HUES6 (cell line): ENCODE measurements around the gene ITGA5.

Source experiments
- H3K27ac ChIP-seq: 2 replicates; pipeline ENCODE4 v1.7.0; 2013; ENCODE audit warnings: low read depth, mild to moderate bottlenecking, low read length, inconsistent platforms
- H3K27me3 ChIP-seq: 2 replicates; pipeline ENCODE4 v1.6.1; 2013; ENCODE audit warnings: low read length; ENCODE audit not compliant: control insufficient read depth, insufficient read depth
- H3K36me3 ChIP-seq: 2 replicates; pipeline ENCODE4 v1.6.1; 2013; ENCODE audit warnings: low read length; ENCODE audit not compliant: control insufficient read depth, insufficient read depth
- H3K4me1 ChIP-seq: 2 replicates; pipeline ENCODE4 v1.6.1; 2013; ENCODE audit warnings: low read length; ENCODE audit not compliant: control insufficient read depth, insufficient read depth
- H3K4me3 ChIP-seq: 2 replicates; pipeline ENCODE4 v1.5.1; 2013; ENCODE audit warnings: low read depth, low read length
- H3K9ac ChIP-seq: one replicate; pipeline ENCODE4 v1.6.1; 2013; ENCODE audit warnings: mild to moderate bottlenecking, low read length
- H3K9me3 ChIP-seq: 2 replicates; pipeline ENCODE4 v1.6.1; 2013; ENCODE audit warnings: low read depth, low read length; ENCODE audit not compliant: control insufficient read depth, insufficient read depth

ITGA5 gene

DNA sequence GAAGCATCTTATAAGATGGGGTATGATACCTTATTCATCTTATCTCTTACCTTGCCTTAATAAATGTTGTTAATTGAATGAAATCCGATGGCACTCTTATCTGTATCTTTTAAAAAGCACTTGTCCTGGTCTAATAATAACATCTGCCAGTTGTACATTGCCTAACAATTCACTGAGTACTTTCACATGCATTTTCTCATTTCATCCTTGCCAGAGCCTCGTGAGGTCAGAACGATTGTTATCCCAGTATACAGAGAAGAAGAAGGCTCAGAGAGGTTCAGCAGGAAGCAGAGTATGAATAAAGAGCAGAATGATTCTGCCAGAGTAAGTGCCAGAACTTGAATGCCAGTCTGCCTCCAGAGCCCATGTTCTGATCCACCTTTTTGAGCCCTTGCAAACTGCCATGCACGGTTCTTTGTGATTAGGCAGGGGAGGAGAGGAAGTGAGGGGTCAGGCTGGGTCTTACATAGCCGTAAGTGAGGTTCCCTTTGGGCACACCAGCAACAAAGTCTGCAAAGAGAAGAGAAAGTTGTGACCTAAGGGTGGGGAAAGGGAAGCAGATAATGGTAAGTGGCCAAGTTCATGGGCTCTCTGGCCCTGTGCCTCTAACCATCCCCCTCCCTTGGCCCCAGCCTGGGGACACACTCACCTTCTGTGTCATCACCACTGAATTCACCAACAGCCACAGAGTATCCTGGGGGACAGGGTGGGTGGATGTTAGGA lies 11.7 kb downstream of the ITGA5 start:
- Histone ChIP-seq H3K27ac (no peak overlapping the region), H3K9me3 (no peaks in the 10 kb centered on the region), H3K36me3 (peaks cover 69% of the 10 kb centered on the region)

GRCh38 chr12:54405573-54405972 lies 13.5 kb downstream of the ITGA5 start:
- Histone ChIP-seq H3K9ac (no peak overlapping the region), H3K36me3 (peaks cover 80% of the 10 kb centered on the region), H3K4me3 (no peak overlapping the region), H3K27ac (no peak overlapping the region), H3K27me3 (no peaks in the 10 kb centered on the region), H3K9me3 (no peaks in the 10 kb centered on the region), H3K4me1 (peaks cover 4% of the 10 kb centered on the region; the same call in 1 of the 2 replicates)

More for the DNA sequence above, 11.7 kb downstream of the ITGA5 start:
- H3K4me3 ChIP-seq = no peak overlapping the region
- peaks cover 14% of the 10 kb centered on the region; the same call in 1 of the 2 replicates for H3K4me1 ChIP-seq
- H3K9ac ChIP-seq = no peak overlapping the region
- H3K27me3 ChIP-seq = no peaks in the 10 kb centered on the region

- no peaks in the 10 kb centered on the region for H3K27me3 ChIP-seq
- H3K9ac ChIP-seq = no peak overlapping the region
- peaks cover 82% of the 10 kb centered on the region for H3K36me3 ChIP-seq
- no peaks in the 10 kb centered on the region for H3K9me3 ChIP-seq
- H3K4me1 ChIP-seq = peaks cover 4% of the 10 kb centered on the region; the same call in 1 of the 2 replicates
- H3K27ac ChIP-seq = no peak overlapping the region
- no peak overlapping the region for H3K4me3 ChIP-seq
Observed at GRCh38 chr12:54405106-54405505, 14.0 kb downstream of the ITGA5 start.

- no peaks in the 10 kb centered on the region for H3K9me3 ChIP-seq
- peaks cover 4% of the 10 kb centered on the region; the same call in 1 of the 2 replicates for H3K4me1 ChIP-seq
- no peak overlapping the region for H3K27ac ChIP-seq
- peaks cover 81% of the 10 kb centered on the region for H3K36me3 ChIP-seq
- H3K9ac ChIP-seq = no peak overlapping the region
- no peak overlapping the region for H3K4me3 ChIP-seq
- no peaks in the 10 kb centered on the region for H3K27me3 ChIP-seq
Observed at GRCh38 chr12:54404061-54405004, 14.7 kb downstream of the ITGA5 start.

- peaks cover 4% of the 10 kb centered on the region; the same call in 1 of the 2 replicates for H3K4me1 ChIP-seq
- peaks cover 79% of the 10 kb centered on the region for H3K36me3 ChIP-seq
- no peaks in the 10 kb centered on the region for H3K27me3 ChIP-seq
- no peak overlapping the region for H3K4me3 ChIP-seq
- H3K9me3 ChIP-seq = no peaks in the 10 kb centered on the region
- H3K27ac ChIP-seq = no peak overlapping the region
- no peak overlapping the region for H3K9ac ChIP-seq
Observed at GRCh38 chr12:54401119-54401518, 17.9 kb downstream of the ITGA5 start.

DNA sequence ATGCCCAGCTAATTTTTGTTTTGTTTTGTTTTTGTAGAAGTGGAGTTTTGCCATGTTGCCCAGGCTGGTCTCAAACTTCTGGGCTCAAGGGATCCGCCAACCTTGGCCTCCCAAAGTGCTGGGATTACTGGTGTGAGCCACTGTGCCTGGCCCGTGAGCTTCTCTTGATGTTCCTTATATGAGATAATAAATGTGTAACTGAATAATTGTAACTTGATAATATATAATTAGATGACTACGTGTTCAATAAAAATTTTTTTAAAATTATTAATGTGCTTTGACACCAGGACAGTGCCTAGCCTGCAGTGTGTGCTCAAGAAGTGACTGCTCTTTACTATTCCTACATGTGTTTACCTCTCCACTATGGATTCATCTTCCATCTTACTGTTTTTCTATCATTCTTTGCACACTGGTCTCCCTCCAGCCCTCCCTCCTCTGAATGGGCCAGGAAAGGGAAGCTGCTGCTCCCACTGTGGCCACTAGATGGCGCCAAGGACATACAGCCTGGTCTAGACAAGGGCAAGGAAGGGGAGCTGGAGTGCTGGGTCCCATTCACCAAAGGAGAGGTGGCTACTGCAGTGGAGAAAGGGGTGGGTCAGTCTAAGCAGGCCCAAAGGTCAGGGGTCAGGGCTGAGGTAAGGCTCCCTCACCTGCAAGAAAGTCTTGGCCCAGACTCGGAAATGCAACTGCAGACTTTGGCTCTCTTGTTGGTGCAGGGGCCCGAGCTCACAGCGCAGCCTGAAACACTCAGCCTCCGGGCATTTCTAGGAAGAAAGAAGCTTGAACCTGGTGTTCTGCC lies 19.9 kb downstream of the ITGA5 start:
- Histone ChIP-seq H3K36me3 (peaks cover 76% of the 10 kb centered on the region), H3K9me3 (no peaks in the 10 kb centered on the region), H3K27me3 (no peaks in the 10 kb centered on the region), H3K27ac (no peak overlapping the region), H3K4me1 (no peaks in the 10 kb centered on the region), H3K9ac (no peak overlapping the region), H3K4me3 (no peak overlapping the region)

- Histone ChIP-seq H3K9me3 (no peaks in the 10 kb centered on the region), H3K27me3 (no peaks in the 10 kb centered on the region), H3K4me3 (no peak overlapping the region), H3K36me3 (peaks cover 66% of the 10 kb centered on the region), H3K27ac (no peak overlapping the region), H3K9ac (no peak overlapping the region), H3K4me1 (peaks cover 9% of the 10 kb centered on the region)
Observed at GRCh38 chr12:54398218-54398617, 20.8 kb downstream of the ITGA5 start.

DNA sequence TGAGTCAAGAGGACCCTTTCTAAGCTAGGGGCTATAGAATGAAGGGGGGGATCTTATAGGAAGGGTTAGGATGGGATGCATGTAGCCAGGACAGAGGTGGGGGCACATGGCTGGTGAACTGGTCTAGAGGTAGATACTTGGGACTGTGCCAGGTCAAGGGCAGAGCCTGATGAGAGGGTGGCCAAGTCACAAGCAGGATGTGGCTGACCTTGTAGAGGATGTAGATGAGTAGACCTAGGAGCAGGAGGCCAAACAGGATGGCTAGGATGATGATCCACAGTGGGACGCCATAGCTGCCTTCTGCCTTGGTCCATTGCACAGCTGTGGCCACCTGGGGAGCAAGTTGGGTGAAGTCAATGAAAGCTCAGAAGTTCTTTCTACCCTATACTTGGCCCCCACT lies 21.9 kb downstream of the ITGA5 start:
- no peak overlapping the region for H3K9ac ChIP-seq
- peaks cover 58% of the 10 kb centered on the region for H3K36me3 ChIP-seq
- no peak overlapping the region for H3K27ac ChIP-seq
- peaks cover 4% of the 10 kb centered on the region; the same call in 1 of the 2 replicates for H3K27me3 ChIP-seq
- no peak overlapping the region for H3K4me3 ChIP-seq
- H3K4me1 ChIP-seq = peaks cover 13% of the 10 kb centered on the region
- no peaks in the 10 kb centered on the region for H3K9me3 ChIP-seq

DNA sequence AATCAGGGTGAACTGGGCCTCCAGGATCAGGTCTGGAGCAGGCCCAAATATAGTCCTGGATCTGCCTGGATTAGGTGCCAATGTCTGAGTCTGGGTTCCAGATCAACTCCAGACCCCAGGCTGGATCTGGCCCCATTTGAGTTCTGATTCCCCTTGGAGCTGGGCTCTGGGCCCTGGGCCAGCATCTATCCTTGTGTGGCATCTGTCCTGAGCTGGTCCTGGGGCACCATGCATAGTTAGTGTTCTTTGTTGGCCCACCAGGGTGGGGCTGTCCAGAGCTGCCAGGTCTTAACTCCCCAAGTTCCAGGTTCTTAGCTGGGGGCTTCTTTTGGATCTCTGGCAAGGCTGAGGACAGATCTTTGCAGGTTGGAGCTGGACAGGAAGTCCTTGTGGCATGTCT lies 23.5 kb downstream of the ITGA5 start:
- H3K36me3 ChIP-seq = peaks cover 42% of the 10 kb centered on the region
- no peak overlapping the region for H3K4me3 ChIP-seq
- no peak overlapping the region for H3K9ac ChIP-seq
- no peak overlapping the region for H3K27ac ChIP-seq
- peaks cover 18% of the 10 kb centered on the region for H3K4me1 ChIP-seq
- H3K9me3 ChIP-seq = no peaks in the 10 kb centered on the region
- H3K27me3 ChIP-seq = peaks cover 4% of the 10 kb centered on the region; the same call in 1 of the 2 replicates

GRCh38 chr12:54394986-54395385 lies 24.1 kb downstream of the ITGA5 start:
- Histone ChIP-seq H3K4me3 (no peak overlapping the region), H3K27me3 (peaks cover 4% of the 10 kb centered on the region; the same call in 1 of the 2 replicates), H3K27ac (no peak overlapping the region), H3K9ac (no peak overlapping the region), H3K36me3 (peaks cover 40% of the 10 kb centered on the region), H3K9me3 (no peaks in the 10 kb centered on the region), H3K4me1 (peaks cover 21% of the 10 kb centered on the region)
